RCC 7860 (cell line): ENCODE results near the gene SIX5.
"Not testable (repeated sequence)": the region's sequence is repeated elsewhere in the genome, so short reads cannot be mapped to it uniquely, and the experiment has no call there.

ENCODE experiments used
- DNase-seq: peaks from one replicate; pipeline ENCODE4 v3.0.0-alpha.2; 2015; ENCODE audit warnings: low spot score
- FAIRE-seq: peaks from 2 replicates; lab custom pipeline; 2012; peaks lifted over from hg19 to GRCh38; lab: Jason Lieb, UNC

SIX5 gene

DNA sequence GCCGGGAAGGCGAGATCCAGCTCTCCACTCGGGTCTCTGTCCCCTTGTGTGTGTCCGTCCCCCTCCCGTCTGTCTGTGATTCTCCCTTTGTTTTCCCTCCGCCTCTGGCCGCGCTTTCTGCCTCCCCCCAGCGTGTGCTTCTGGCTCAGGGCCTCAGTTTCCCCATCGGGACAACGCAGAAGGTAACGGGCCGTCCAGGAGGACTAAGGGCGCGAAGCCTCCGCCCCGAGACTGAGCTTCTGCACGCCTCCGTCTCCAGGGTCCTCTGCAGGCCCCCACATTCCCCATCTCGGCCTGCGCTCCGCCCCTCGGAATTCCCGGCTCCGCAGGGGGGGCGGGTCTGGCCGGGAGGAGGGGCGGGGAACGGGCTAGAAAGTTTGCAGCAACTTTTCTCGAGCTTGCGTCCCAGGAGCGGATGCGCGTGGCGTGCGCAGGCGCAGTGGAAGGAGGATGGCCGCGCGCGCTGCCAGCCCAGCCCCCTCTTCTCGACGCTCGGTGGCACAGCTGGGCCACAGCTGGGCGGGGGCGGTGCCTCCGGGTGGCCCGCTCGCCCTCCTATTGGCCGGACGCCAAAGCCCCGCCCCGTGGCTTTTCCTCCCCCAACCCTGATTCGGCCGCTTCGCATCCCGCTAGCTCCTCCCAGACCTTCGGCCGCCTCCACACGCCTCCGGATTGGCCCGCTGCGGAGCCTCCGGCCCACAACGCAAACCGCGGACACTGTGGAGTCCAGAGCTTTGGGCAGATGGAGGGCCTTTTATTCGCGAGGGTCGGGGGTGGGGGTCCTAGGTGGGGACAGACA, at the start of gene SIX5:
Gene SIX5, minus strand, starts transcription at position 269 of the 799 bp plus-strand sequence. CDS start 408 bp downstream, outside the sequence.
- FAIRE-seq (peak; percentile 65), DNase-seq (peak; percentile 92)

DNA sequence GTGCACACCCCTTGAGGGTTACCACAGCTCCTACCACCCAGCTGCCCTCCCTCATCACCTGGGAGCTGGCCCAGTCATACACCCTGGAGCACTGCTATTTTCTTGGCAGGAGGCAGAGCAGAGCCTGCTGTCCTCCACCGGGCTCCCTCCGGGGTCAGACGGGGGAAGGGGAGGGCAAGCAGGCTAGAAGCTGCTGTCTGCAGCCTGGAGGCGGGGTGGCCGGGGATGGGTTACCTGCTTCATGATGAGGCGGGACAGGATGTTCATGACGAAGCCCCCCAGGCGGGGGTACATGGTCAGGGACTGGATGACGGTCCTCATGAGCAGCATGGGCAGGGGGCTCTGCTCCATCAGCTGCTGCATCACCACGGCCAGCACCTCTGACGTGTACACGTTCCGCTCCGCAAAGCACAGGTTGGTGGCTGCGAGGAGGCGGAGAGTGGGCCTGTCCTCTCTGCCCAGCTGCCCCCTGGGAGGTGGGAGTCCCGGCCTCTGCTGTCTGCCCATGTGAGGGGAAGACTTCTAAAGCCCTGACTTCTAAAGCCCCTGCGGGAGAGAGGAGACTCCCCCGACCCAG, 48.8 kb upstream of the SIX5 start:
- DNase-seq = no peak
- FAIRE-seq = no peak

GRCh38 chr19:45817010-45817724, 48.1 kb upstream of the SIX5 start:
- FAIRE-seq = peak; percentile 81
- peak; percentile 83 for DNase-seq

- no peak for DNase-seq
- FAIRE-seq = no peak
These were observed 47.4 kb upstream of the SIX5 start for GRCh38 chr19:45816236-45817009.

DNA sequence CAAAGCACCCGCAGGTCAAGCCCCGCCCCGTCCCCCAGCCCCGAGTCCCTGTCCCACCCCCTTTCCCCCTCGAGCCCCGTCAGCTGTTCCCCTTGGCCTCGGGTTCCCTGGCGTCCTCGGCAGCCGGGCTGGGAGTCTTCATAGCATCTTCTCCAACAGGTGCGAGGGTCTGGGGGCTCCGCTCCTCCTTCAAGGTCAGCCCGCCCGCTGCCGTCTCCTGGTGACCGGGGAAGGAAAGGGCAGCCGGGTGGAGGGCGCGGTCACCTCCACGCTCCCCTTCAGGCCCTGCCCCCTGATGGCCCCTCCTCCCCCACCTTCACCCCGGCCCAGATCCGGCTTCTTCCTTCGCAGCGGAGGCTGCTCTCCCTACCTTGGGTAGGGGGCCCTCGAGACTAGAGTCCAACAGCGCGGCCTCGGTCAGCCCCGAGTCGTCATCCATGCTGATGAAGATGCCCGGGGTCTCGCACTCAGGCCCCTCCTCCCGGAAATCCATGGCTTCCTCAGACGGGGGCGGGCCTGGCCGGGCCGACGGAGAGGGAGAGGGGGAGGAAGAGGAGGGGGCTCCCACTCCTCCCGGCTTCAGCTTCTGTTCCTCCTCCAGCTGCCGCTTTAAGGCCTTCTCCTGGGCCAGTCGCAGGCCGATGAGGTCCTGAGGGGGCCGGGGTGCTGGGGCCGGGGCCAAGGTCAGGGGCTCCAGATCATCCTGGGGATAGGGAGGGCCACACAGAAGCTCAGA, 46.6 kb upstream of the SIX5 start:
- no peak for FAIRE-seq
- DNase-seq = no peak

DNA sequence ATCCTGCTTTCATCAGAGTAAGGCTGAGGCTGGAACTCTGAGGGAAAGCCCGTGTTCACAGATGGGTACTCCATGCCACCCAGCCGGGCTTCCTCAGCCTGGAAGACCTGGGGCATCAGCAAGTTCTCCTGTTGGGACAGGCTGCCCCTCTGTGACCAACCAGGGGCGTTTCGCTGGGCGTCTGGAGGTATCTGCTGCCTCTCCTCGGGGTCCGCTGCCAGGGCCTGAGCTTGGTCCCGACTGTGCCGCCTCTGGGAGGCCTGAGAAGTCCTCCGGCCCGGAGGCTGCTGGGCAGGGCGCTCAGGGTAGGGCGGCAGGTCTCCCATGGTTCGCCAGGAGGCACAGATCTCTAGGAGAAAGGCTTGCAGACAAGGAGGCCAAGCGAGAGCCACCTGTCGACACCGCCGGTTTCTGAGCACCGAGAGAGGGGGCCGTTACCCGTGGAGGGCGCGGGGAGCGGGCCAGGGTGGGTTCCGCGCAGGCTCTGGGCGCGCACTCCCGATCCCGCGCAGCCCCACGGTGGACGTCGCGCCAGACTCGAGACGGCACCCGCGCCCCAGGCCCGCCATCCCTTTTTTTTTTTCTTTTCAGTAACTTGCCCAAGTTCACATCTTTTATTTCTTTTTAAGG, 45.9 kb upstream of the SIX5 start, which contains the start of gene RSPH6A:
Gene RSPH6A, minus strand, starts transcription at position 458 of the 630 bp plus-strand sequence. Its CDS starts 132 bp downstream, at position 326.
- FAIRE-seq = no peak
- DNase-seq = no peak

DNA sequence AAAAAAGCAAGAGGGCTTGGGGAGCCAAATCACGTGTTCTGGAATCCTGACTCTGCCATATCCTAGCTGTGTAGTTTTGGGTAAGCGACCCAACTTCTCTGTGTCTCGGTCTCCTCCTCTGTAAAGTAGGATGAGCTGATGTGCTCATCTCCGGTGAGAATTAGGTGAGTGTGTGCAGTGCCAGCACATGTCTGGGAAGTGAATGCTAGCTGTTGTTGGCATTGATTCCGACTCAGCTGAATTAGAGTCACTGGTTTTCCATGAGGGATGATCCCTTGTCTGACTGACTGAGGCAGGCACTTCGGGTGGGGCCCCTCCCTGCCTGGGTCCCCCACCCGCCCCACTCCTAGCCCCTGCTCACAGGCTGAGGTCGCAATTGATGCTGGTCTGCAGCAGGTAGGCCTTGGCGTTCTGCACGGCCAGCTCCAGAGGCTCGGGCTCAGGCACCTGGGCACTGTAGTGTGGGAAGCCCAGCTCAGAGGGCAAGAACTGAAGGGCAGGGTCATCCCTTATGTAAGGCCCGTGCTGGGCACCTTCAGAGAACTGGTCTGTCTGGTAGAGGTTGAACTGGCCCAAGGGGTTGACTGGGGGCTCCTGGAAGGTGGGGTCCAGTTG, 45.2 kb upstream of the SIX5 start:
- FAIRE-seq = no peak
- DNase-seq = no peak

- FAIRE-seq = no peak
- DNase-seq = no peak
These were observed 43.2 kb upstream of the SIX5 start for GRCh38 chr19:45812297-45812696.

DNA sequence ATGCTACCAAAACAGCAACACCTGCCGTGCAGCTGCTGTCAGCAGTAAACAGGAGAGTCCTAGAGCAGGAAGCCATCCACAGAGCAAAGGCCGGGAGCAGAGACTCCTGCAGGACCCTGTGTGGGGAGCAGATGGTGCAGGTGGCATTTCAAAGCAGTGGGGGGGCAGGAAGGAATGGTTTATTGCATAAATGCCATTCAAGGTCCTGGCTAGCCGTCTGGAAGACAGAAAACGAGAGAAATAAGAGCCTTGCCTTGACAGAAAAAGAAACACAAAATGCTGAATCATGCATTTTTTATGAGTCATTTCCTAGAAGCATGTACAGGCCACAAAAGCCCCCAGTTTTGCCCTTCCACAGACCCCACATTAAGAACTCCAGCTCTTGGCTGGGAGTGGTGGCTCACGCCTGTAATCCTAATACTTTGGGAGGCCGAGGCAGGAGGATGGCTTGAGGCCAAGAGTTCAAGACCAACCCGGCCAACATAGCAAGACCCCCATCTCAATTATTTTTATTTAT, 40.6 kb upstream of the SIX5 start:
- FAIRE-seq = no peak
- peak; percentile 73 for DNase-seq

DNA sequence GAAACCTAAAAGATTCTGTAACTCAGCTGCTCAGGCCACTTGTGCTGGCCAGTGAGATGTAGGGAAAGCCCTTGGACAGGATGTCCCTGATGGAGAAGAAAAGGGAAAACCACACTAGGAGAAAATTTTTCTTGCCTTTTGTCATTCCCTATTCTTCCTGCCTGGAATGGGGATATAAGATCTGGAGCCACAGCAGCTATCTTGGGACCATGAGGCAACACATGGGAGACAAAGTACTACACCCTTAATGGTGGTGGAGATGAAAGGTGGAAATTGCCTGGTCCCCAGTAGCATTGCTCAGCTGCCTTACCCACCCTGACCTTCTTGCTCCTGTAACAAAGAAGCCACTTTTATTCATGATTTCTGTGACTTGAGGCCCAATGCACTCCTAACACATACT, 36.7 kb upstream of the SIX5 start:
- DNase-seq (no peak), FAIRE-seq (no peak)

DNA sequence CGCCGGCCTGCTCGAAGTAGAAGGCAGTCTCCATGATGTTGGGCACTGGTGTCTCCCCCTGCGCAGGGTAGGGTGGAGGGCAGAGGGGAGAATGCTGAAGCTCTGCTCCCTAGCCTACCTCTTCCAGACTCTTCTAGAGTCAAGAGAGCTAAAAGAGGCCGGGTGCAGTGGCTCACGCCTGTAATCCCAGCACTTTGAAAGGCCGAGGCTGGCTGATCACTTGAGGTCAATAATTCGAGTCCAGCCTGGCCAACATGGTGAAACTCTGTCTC, 35.8 kb upstream of the SIX5 start:
- DNase-seq = no peak

DNA sequence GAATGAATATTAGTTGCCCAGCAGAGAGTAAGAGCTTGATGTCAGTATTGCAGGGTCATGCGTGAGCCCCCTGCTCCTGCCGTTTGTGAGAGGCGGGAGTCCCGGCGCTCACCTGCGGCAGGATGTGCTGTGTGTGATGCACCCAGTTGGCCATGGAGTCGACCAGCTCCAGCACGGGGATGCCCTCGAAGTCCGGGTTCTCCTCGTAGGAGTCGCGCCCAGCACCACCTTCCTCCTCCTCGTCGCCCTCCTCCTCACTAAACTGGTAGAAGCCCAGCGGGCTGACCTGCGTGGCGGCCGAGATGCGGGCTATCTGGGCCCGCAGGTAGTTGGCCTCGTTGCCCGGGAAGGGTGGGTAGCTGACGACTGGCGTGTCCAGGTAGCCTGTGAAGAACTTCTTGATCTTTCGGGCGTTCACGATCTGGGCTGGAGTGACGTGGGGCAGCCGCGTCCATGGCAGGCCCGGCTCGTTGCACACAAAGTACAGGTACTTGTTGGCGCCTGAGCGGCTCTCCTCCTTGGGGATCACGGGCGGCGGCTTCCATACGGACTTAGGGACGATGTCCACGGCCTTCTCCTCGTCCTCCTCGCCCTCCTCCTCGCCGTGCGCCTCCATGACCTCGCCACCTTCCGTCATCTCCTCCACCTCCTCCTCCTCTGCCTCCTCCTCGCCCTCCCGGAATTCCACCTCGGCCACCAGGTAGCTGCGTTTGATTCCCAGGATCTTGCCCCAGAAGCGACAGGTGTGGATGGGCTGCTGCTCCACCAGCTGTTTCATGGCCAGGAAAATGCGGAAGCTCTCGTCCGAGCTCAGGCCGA, 35.3 kb upstream of the SIX5 start:
- no peak for FAIRE-seq

More for the DNA sequence above, 35.8 kb upstream of the SIX5 start:
- FAIRE-seq = no peak

GRCh38 chr19:45801603-45802175, 32.6 kb upstream of the SIX5 start:
- no peak for DNase-seq
- FAIRE-seq = no peak

More for the DNA sequence above, 35.3 kb upstream of the SIX5 start:
- DNase-seq = no peak

DNA sequence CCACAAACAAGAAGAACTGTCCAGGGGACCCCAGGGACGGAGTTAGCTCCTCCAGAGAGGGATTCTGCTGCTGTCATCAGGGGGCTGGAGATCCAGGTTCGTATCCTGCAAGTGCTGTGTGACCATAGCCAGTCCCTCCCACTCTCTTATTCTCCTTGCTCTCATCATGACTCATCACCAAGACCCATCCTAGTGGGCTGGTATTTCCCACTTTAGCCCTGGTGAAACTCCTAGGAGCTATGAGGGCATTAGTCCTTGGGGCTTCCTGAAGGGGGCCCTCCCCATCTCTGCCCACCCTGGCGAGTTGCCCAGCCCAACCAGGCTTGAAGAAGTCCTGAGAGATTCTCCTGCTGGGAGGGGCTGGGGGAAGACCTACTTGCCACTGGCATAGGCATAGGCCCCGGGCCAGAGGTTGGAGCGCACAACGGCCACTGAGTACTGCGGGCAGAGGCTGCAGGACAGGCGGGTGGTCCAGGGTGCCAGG, 31.1 kb upstream of the SIX5 start:
- FAIRE-seq = peak; percentile 66
- DNase-seq = peak; percentile 89

- FAIRE-seq = not testable (repeated sequence)
These were observed 30.5 kb upstream of the SIX5 start for GRCh38 chr19:45799541-45799940.

GRCh38 chr19:45798995-45799517, 30.0 kb upstream of the SIX5 start:
- FAIRE-seq (peak; percentile 46), DNase-seq (peak; percentile 60)

More at GRCh38 chr19:45799541-45799940, 30.5 kb upstream of the SIX5 start:
- DNase-seq = not testable (repeated sequence)

DNA sequence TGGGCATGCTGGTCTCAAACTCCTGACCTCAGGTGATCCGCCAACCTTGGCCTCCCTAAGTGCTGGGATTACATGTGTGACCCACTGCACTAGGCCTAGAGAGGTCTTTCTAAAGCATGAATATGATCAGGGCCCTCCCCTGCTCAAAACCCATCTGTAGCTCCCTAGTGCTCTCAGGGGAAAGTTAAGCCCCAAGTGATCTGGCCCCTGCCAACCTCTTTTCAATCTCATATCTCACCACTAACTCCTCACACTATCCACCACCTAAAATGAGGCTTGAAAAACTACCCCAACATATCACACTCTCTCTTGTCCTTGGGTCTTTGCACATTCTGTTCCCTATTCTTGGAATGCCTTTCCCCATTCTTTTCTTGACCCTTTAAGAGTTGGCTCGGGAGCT, 25.6 kb upstream of the SIX5 start:
- DNase-seq = no peak
- no peak for FAIRE-seq

GRCh38 chr19:45793876-45794275, 24.8 kb upstream of the SIX5 start:
- FAIRE-seq (no peak), DNase-seq (no peak)
